GM12864 (cell line): ENCODE results near the gene PSMB11.

Experiments used
- DNase-seq: peaks from one replicate; pipeline ENCODE4 v3.0.0-alpha.2; 2011; ENCODE audit warnings: low read depth
- H3K4me3 ChIP-seq: 2 replicates; pipeline ENCODE4 v1.5.1; 2011; ENCODE audit warnings: mild to moderate bottlenecking, low read depth, low read length, control low read depth
- CTCF ChIP-seq: IDR thresholded peaks from 2 replicates; pipeline ENCODE4 v1.5.1; 2011; ENCODE audit warnings: low read depth, mild to moderate bottlenecking, moderate library complexity, low read length, control low read depth, inconsistent platforms; ENCODE audit errors: missing control alignments

Gene PSMB11

DNA sequence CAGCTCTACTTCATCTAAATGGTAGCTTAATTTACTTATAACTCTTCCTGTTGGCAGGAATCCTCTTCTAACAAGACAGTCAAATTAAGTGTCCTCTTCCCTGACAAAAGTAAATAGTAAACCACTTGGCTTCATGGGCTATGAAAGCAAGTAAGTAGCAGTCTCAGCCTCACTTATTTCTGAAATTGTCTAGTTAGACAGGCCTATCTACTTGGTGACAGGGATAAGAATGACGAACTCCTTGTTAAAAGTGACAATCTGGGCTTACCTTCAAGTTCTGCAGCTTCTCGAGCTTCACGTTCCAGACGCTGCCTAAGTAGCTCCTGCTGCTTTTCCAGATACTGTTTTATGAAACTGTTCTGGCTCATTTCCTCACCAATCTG lies 48.2 kb downstream of the PSMB11 start:
- DNase-seq = no peak
- no peak overlapping the region for H3K4me3 ChIP-seq
- no peak for TF ChIP-seq CTCF

- H3K4me3 ChIP-seq = no peak overlapping the region
- DNase-seq = no peak
- no peak for TF ChIP-seq CTCF
These were observed 49.5 kb downstream of the PSMB11 start for GRCh38 chr14:23091294-23092225.

- no peak overlapping the region for H3K4me3 ChIP-seq
- TF ChIP-seq CTCF = no peak
- DNase-seq = no peak
These were observed 51.1 kb downstream of the PSMB11 start for GRCh38 chr14:23093104-23093503.

- H3K4me3 ChIP-seq = peak overlapping the region; percentile 78; the same call in 1 of the 2 replicates
- DNase-seq = no peak
- no peak for TF ChIP-seq CTCF
These were observed 51.5 kb downstream of the PSMB11 start for GRCh38 chr14:23093526-23093925.
